Stomach (tissue), 4 donors: ENCODE data around the gene DMC1.

Experiments
- EP300 ChIP-seq: sonication (generic); formaldehyde crosslinking; IDR thresholded peaks from one replicate; pipeline ENCODE4 v1.6.1; 2017; ENCODE audit warnings: antibody characterized with exemption
- POLR2A ChIP-seq, 4 donors: fragments of 450-650 bp; IDR thresholded peaks; one replicate each; pipeline ENCODE4 v1.6.1; 2016; ENCODE audit warnings: antibody characterized with exemption in 4 of 4, control low read depth in 2 of 4, mild to moderate bottlenecking in 1 of 4, moderate library complexity in 1 of 4
- POLR2AphosphoS5 ChIP-seq, 3 donors: sonication (generic); formaldehyde crosslinking; IDR thresholded peaks; one replicate each; pipeline ENCODE4 v1.6.1; 2016; ENCODE audit warnings: antibody characterized with exemption in 3 of 3
- TF ChIP-seq, protein P1 (sequence below), 7 experiments: fragments of 450-650 bp in 4 of 7; fragments of 200-600 bp in 3 of 7; sonication (generic) in 3 of 7; IDR thresholded peaks; one replicate each; pipeline ENCODE4 v1.5.1; 2016 to 2019; ENCODE audit warnings: antibody characterized with exemption in 7 of 7, control low read depth in 2 of 7, mild to moderate bottlenecking in 1 of 7

DNA sequence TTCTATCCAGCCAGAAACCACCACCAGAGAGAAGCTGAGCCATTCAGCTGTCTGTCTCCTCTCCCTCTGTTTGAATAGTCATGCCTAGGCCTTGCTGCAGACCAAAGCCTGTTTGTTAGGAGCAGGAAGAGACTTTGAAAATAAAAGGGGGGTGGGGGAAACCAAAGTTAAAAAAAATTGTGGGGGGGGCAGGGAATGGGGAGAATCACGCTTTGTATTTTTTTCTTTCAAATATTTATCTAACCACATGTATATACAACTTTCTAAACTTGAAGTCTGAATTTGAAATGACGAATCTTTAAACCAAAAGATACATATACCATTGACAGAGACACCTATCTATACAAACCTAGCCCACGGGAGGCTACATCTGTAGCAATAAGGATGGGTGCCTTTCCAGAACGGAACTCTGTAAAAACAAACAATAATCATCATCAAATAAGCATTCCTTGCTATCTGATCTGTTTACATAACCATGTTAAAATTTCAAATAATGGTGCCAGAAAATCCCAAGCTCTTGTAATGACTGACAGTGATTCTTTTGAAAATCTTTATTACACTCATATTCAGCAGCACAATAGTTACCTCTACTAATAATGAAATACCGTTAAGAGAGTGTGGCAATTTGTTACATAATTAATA is 78.2 kb downstream of the DMC1 start:
- TF ChIP-seq, protein P1, sequence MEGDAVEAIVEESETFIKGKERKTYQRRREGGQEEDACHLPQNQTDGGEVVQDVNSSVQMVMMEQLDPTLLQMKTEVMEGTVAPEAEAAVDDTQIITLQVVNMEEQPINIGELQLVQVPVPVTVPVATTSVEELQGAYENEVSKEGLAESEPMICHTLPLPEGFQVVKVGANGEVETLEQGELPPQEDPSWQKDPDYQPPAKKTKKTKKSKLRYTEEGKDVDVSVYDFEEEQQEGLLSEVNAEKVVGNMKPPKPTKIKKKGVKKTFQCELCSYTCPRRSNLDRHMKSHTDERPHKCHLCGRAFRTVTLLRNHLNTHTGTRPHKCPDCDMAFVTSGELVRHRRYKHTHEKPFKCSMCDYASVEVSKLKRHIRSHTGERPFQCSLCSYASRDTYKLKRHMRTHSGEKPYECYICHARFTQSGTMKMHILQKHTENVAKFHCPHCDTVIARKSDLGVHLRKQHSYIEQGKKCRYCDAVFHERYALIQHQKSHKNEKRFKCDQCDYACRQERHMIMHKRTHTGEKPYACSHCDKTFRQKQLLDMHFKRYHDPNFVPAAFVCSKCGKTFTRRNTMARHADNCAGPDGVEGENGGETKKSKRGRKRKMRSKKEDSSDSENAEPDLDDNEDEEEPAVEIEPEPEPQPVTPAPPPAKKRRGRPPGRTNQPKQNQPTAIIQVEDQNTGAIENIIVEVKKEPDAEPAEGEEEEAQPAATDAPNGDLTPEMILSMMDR (IDR thresholded peaks at IDR 0.05), result no peak
- TF ChIP-seq POLR2A (IDR thresholded peaks at IDR 0.05), result no peak
- TF ChIP-seq POLR2AphosphoS5 (IDR thresholded peaks at IDR 0.05), result no peak
- no peak for TF ChIP-seq EP300
